Suppressor macrophage treated with lipopolysaccharide for 4 hours (primary cell): ENCODE data around the gene DST.
"Not testable (repeated sequence)": the region's sequence is repeated elsewhere in the genome, so short reads cannot be mapped to it uniquely, and the experiment has no call there.

Source experiments
- DNase-seq: peaks from one replicate; pipeline ENCODE4 v3.0.0-alpha.2; 2020

Gene DST

DNA sequence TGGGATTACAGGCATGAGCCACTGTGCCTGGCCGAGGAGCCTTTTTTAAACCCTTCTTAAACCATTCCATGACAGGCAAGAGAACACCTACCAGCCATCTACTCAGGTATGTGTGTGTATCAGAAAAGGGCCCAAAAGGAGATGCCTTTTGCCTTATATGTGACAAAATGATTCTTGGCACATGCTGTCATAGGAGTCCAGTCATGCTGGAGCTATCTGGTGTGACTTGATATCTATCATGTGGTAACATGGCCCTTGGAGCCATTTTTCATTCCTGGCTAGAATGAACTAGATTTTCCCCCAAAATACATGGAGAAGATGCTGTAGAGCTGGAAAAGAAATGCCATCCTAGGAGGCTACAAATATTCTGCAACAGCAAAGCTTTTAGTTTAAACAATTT lies 129.1 kb downstream of the DST start:
- no peak for DNase-seq

DNA sequence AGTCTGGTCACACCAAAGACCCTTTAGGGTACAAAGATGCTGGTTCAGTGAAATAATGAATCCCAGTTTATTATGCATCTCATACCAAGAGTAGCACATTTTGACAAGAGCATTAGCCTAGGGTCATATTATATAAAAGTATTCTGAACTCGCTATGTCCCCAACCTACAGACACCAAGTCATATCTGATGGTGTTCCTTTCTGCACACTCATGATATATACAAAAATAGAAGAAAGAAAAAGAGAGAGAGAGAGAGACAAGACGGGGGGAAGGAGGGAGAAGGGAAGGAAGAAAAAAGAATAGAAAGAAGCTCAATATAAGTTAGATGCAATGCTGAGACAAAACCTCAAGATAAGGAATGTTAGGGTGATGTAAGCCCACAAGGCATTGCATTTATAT lies 131.1 kb downstream of the DST start:
- no peak for DNase-seq

DNA sequence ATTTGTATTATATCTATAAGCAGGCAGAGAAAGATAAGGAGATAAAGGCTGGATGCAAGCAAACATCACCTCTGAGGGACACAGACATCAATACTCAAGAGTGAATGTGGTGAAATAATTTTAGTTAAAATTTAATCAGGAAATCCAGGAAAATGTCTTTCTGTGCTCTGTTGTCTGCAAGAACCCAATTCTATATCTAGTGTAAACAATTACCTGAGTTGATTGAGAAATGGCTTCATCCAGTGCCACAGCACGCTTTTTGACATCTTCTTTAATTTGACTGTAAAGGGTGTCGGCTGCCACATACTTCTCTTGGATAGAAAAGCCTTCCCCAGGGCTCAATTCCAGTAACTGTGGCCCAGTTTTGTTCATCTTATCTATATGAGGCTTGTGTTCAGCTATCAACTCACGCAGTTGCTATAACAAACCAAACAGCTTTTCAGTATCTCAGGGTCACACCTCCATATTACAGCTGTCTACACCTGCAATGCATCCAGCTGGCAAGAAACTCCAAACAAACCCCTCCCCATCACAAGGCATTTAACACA lies 131.6 kb downstream of the DST start:
- DNase-seq, result no peak

DNA sequence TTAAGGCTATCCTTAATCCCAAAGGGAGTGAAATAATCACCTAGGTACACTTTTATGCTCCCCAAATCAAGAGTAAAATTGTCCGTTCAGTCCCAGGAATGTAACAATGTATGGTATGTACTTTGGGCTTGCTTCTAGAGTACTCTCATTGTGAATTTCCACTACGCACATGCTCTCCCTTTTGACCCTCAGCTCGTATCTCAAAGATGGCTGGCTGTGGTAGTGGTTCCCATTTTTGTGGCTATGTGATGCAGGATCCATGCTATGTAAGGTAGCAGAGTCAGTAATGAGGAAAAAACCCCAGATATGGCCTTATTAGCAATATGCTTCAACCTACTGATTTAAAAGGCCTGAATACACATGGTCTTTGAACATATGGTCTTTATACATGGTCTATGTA lies 133.7 kb downstream of the DST start:
- DNase-seq, result no peak

DNA sequence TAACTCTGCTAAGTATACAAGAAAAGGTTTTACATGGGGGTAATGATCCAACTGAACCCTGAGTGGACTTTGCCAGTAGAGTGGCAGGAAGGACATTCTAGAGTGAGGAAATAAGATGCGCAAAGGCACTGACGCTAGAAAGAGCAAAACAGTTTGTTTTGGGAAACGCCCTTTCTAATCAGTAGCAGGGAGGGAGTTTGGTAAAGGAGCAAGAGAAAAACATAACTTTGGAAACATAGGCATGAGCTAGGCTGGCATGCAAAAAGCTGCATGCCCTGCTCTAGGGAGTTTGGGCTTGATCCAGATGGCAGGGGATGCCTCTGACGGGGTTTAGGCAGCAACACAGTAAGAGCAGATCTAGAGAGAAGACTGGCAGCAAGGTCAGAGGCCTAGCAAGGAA lies 135.2 kb downstream of the DST start:
- DNase-seq, result no peak

GRCh38 chr6:56505512-56506260 lies 137.0 kb downstream of the DST start:
- DNase-seq, result no peak

DNA sequence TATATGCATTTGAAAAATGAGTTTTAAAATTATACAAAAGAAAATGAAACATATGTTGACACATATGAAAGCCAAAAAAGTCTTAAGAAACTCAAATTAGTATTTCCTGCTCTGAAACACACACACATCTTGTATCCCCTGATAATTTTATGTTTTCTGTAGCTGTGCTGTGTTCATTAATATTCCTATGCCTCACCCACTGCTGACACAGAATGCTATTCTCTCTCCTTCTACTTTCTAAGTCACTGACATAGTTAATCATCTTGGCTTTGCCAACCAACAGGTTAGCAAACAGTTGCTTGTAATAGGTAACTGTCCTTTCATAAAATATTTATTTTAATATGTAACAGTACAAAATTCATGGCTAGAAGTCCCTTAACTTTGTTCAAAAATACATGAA lies 140.7 kb downstream of the DST start:
- no peak for DNase-seq

- DNase-seq, result no peak
Observed at GRCh38 chr6:56499095-56499494, 143.6 kb downstream of the DST start.

DNA sequence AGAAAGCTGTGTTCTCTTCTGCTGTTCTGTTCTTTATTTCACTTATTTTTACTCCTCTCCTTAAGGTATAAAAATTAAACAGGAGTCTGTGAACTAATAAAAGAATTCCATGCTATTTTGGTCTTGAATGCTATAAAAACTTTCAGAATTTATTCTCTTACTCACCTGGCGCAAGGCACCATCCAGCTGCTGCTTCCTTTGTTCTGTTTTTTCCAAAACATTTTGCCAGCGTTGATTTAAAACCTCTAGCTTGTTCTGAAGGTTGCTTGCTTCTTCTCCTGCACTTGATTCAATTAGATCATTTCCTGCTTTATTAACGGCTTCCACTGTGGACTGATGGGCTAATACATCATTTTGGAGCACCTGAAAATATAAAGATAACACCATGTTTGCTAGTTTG lies 145.0 kb downstream of the DST start:
- no peak for DNase-seq

DNA sequence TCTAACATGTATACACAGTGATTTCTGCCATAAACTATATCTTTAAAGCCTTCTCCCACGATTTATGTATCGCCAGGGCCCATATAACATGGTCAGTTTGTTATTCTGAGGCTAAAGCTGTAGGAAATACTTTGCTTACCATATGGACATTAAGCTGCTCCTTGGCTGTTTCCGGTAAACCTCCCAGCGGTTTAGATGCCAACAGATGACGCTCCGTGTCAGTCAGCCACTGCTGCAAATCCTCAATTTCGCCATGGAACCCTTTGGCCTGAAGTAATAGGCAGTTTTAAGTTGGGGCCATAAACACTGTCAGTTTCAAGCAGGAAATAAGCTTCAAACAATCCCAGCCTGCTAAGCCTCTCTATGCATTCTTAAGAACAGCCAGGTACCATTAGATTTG lies 145.4 kb downstream of the DST start:
- no peak for DNase-seq

GRCh38 chr6:56496650-56497049 lies 146.0 kb downstream of the DST start:
- not testable (repeated sequence) for DNase-seq

GRCh38 chr6:56495654-56496053 lies 147.0 kb downstream of the DST start:
- no peak for DNase-seq

- no peak for DNase-seq
Observed at GRCh38 chr6:56491606-56492328, 150.9 kb downstream of the DST start.

DNA sequence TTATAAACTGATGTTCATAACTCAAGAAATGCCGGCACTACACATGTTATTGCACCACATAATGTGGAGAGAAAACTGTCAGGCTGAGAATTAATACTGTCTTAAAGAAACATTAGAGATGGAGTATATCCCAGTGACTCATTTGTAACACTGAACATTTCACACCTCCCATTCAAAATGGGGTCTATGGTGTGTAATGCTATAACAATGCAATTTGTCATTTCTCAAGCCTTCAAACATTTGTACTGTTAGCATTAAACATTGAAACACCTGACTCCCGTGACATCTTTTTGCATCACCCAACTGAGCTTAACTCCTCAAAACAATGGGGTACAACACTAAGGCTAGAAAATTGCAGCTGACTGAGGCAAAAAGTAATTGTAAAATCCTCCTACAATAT lies 151.7 kb downstream of the DST start:
- DNase-seq, result no peak

GRCh38 chr6:56489559-56489958 lies 153.1 kb downstream of the DST start:
- no peak for DNase-seq

GRCh38 chr6:56488281-56488680 lies 154.4 kb downstream of the DST start:
- no peak for DNase-seq

- DNase-seq, result peak; percentile 8
Observed at GRCh38 chr6:56486681-56487080, 156.0 kb downstream of the DST start.

DNA sequence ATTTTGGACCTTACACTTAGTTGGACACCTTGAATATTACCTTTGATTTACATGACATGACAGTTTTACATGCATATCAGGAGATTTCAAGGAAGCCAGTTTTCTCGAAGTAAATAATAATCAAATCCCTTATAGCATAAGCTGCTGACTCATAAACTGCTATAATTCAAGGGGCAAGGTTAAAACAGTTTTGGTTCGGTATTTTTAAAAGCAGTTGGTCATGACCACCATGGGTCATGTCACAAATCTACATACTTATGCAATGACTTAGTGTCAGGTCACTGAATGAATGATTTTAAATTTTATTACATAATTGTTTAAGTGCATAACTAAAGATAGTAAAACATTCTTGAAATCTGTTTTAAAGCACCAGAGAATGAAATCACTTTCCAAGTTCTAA lies 158.0 kb downstream of the DST start:
- no peak for DNase-seq

- no peak for DNase-seq
Observed at GRCh38 chr6:56483929-56484328, 158.8 kb downstream of the DST start.

DNA sequence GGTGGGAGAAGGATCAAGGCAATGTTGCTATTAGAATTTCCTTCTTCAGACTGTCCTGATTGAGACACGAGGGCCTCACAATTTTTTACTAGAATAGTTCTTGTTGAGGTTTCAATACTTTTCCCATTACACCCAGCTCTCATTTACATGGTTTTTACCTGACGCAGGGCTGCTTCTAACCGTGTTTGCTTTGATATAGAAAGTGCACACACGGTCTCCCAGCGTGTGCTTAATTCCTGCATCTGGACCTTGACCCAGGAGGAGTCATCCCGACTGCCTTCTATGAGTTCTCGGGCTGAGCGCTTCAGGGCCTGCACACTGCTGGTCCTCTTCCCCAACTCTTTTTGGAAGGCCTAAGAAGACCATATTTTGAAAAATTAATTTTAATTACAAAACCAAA lies 160.2 kb downstream of the DST start:
- no peak for DNase-seq

GRCh38 chr6:56481957-56482356 lies 160.7 kb downstream of the DST start:
- no peak for DNase-seq

- DNase-seq, result no peak
Observed at GRCh38 chr6:56480654-56481337, 161.9 kb downstream of the DST start.

DNA sequence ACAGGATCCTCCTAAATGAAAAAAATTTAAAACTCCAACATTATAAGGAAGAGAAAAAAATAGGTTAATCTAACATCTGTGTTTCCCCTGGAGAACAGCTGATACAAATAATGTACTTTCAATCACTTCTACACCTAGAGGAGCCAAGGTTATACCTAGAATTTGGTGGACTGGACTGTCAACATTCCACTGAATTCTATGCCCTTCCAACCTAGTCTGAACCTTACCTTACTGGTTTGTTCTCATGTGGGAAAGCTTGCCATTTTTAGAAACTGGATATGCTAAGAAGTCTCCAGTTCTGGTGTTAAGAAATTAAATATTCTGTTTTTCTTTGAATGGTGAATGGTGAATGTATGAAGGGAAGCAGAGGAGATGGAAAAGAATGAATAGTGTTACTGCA lies 162.4 kb downstream of the DST start:
- no peak for DNase-seq

- no peak for DNase-seq
Observed at GRCh38 chr6:56479381-56479780, 163.3 kb downstream of the DST start.
